GM12873 (cell line): ENCODE data around the gene ASB11.

Source experiments
- TF ChIP-seq, protein P1 (sequence below): IDR thresholded peaks from 2 replicates; pipeline ENCODE4 v1.5.1; 2012; ENCODE audit warnings: low read depth, mild to moderate bottlenecking, moderate library complexity, low read length, control low read depth; ENCODE audit not compliant: insufficient read depth; ENCODE audit errors: missing control alignments

ASB11 gene

DNA sequence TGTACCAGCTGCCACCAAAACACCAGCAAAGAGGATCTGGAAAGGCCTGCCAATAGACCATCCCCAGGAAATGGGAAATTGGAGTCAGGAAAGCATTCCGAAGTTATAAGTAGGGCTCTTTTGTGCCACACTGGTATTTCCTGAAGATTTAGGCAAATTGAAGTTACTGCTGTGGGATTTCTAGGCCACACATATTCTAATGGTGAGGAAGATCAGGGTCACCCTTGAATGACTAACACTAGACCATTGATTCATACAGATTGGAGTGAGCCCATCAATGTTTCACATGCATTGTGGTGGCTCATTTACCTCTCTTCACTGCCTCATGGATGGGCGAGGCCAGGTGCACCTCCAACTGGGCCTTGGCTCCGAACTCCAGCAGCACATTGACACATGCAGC lies 22.6 kb downstream of the ASB11 start:
- TF ChIP-seq, protein P1, sequence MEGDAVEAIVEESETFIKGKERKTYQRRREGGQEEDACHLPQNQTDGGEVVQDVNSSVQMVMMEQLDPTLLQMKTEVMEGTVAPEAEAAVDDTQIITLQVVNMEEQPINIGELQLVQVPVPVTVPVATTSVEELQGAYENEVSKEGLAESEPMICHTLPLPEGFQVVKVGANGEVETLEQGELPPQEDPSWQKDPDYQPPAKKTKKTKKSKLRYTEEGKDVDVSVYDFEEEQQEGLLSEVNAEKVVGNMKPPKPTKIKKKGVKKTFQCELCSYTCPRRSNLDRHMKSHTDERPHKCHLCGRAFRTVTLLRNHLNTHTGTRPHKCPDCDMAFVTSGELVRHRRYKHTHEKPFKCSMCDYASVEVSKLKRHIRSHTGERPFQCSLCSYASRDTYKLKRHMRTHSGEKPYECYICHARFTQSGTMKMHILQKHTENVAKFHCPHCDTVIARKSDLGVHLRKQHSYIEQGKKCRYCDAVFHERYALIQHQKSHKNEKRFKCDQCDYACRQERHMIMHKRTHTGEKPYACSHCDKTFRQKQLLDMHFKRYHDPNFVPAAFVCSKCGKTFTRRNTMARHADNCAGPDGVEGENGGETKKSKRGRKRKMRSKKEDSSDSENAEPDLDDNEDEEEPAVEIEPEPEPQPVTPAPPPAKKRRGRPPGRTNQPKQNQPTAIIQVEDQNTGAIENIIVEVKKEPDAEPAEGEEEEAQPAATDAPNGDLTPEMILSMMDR = no peak

DNA sequence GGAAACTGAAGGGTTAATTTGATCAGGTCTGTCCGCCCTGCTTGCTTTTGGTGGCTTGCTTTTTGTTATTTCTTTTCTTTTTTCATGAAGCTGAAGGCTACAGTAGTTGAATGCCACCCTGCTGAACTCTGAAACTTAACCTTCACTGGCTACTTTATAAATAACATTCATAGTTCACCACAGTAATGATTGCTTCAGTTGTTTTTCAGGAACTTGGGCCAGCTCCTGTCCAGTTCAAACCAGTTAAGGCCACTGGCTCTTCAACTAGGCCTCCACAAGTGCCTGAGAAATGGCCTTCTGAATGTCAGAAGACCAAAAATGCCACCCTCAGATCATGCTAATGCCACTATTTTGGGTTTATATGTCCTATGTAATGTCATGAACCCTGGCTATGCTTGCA lies 37.8 kb downstream of the ASB11 start:
- TF ChIP-seq, protein P1 = no peak

DNA sequence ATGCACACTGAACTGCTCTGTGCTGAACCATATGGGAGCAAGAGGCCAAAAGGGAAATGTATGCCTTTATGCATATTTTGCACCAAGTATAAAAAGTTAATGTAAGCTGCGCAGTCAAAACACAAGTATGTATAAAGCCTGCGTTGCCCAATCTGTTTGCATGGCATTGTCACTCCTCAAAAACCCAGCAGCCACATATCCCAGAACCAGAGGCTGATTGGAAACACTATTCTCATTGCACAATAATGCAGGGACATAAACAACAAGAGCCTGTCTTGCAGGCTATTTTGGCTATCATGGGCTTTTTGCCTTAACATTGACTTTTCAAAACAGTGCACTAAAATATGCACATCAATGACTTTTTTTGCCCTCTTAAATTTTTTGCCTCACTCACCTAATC lies 40.5 kb downstream of the ASB11 start:
- TF ChIP-seq, protein P1 = no peak

DNA sequence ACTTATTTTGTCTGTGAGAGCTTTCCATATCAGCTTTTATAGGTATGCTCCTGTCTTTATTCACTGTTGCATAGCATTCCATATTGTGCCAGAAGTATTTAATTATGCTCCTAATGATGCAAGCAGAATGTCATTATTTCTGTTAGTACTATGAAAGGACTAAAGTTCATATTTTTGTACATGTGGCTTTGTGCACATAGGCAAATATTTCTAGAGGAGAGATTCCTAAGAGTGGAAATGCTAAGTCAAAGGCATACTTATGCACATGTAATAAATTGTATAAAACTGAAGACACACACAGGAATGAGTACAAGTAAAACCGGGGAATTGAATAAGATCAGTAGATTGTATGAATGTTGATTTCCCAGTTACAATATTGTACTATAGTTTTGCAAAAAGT lies 43.7 kb downstream of the ASB11 start:
- TF ChIP-seq, protein P1 = no peak

DNA sequence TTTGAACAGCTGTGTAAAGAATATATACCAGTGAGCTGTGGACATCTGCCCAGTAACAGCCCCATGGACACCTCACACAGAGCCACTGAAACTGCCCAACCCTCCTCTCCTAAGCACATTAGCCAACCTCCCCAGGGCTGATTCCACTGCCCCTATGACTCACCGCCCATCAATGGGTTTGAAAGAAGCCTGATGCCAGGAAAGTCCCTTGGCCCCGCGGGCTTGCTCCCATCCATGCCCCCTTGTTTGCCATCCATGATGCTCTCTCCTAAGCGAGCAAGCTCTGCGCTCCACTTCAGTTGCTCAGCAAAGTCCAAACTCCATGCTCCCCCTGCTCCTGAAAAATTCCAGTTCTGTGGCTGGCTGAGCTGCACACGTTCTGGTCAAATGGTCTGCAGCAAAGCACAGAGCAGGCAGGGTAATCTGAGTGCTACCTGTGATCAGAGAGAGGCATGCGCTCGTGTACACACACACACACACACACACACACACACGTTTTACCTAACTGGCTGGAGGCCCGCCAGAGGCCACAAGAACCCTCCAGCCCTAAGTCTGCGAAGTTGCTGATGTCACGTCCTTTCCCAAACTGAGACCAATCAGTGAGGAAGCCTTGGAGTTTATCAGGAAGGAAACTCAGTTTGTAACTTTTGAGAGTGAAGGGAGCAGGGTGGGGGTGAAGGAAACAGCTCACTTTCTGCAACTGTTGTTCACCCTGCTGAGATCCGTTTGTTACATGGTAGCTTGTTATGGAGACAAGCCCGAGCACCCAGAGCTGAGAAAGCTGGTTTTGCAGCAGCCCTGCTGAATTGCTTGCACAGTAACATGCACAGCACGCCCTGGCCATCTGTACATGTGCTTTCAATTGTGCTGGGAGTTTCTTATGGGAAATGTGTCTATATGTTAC lies 45.6 kb downstream of the ASB11 start, which contains the start of gene ASB9:
TSS of gene ASB9 (minus strand) at position 466 of the 904 bp plus-strand sequence. CDS start at position 257, 209 bp downstream.
- TF ChIP-seq, protein P1 = no peak

DNA sequence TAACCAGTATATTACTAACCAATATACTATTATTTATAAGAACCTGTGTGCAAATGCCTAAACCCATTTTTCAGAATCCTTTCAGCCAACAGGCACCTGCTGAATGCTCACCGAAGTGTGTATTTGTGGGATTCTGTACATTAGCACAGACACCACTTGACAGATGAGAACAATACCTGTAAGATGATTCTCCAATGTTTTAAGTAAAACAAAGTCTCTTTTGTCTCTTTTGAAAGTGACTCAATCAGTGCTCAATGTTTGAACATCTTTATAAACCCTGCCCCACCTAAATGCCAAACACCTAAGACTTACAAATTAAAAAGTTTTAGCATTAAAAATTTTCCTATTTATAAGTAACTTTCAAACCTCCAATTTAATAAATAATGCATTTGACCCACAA lies 46.3 kb downstream of the ASB11 start:
- TF ChIP-seq, protein P1 = no peak

DNA sequence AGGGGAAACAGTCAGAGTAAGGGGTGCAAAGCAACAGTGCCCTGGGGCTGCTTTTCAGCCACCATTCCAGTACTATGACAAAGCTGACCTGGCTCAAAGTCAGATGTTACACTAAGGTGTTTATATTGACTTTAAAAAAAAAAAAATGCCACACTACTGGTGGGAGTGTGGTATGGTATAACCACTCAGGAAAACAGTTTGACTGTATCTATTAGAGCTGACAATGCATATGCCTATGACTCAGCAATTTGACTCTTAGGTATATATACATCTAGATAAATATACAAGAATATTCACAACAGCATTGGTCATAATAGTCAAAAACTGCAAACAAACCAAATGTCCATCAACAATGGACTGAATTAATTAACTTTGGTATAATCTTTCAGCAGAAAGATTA lies 60.6 kb downstream of the ASB11 start:
- TF ChIP-seq, protein P1 = no peak
